Upper lobe of left lung (tissue), 4 donors: ENCODE data around the gene CPTP.

Experiments
- EP300 ChIP-seq, 4 donors: sonication (generic); formaldehyde crosslinking; IDR thresholded peaks; one replicate each; pipeline ENCODE4 v1.5.1; 2017; ENCODE audit warnings: antibody characterized with exemption in 4 of 4, control low read depth in 2 of 4
- POLR2A ChIP-seq, 4 donors: fragments of 450-650 bp; IDR thresholded peaks; one replicate each; pipeline ENCODE4 v1.5.1; 2016 to 2017; ENCODE audit warnings: antibody characterized with exemption in 4 of 4, mild to moderate bottlenecking in 2 of 4
- POLR2AphosphoS5 ChIP-seq, 2 donors: sonication (generic); formaldehyde crosslinking; IDR thresholded peaks; one replicate each; pipeline ENCODE4 v1.5.1; 2017; ENCODE audit warnings: antibody characterized with exemption in 2 of 2
- TF ChIP-seq, protein P1 (sequence below), 6 experiments: fragments of 450-650 bp in 4 of 6; fragments of 200-600 bp in 2 of 6; sonication (generic) in 2 of 6; IDR thresholded peaks; one replicate each; pipeline ENCODE4 v1.5.1; 2016 to 2019; ENCODE audit warnings: antibody characterized with exemption in 6 of 6

DNA sequence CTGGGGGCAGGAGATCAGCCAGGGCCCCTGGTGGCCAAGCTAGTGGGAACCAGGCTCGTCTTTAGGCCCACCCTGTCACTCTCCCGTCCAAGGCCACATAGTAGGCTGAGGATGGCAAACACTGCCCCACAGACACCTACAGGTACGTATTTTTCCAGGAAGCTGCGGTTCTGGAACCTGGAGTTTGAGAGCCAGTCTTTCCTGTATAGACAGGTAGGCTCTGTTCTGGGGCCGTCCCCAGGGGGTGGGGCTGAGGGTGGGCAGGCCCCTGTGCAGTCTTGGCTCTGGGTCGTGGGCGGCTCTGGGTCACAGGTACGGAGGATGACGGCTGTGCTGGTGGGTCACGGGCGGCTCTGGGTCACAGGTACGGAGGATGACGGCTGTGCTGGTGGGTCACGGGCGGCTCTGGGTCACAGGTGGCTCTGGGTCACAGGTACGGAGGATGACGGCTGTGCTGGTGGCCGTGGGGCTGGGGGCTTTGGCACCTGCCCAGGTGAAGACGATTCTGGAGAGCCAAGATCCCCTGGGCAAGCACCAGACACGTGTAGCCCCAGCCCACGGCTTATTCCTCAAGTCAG is 14.0 kb upstream of the CPTP start:
- TF ChIP-seq, protein P1, sequence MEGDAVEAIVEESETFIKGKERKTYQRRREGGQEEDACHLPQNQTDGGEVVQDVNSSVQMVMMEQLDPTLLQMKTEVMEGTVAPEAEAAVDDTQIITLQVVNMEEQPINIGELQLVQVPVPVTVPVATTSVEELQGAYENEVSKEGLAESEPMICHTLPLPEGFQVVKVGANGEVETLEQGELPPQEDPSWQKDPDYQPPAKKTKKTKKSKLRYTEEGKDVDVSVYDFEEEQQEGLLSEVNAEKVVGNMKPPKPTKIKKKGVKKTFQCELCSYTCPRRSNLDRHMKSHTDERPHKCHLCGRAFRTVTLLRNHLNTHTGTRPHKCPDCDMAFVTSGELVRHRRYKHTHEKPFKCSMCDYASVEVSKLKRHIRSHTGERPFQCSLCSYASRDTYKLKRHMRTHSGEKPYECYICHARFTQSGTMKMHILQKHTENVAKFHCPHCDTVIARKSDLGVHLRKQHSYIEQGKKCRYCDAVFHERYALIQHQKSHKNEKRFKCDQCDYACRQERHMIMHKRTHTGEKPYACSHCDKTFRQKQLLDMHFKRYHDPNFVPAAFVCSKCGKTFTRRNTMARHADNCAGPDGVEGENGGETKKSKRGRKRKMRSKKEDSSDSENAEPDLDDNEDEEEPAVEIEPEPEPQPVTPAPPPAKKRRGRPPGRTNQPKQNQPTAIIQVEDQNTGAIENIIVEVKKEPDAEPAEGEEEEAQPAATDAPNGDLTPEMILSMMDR (IDR thresholded peaks at IDR 0.05), result no peak
- TF ChIP-seq POLR2AphosphoS5 (IDR thresholded peaks at IDR 0.05) (no peak), POLR2A (IDR thresholded peaks at IDR 0.05) (no peak), EP300 (IDR thresholded peaks at IDR 0.05) (no peak)
